Effector CD8-positive, alpha-beta T cell (primary cell): ENCODE measurements around the gene MGAT5.

Experiments
- DNase-seq: peaks from one replicate; lab custom pipeline; 2025; lab: John Stamatoyannopoulos, UW

Gene MGAT5

GRCh38 chr2:134304394-134305108 is 50.7 kb downstream of the MGAT5 start:
- no peak for DNase-seq

DNA sequence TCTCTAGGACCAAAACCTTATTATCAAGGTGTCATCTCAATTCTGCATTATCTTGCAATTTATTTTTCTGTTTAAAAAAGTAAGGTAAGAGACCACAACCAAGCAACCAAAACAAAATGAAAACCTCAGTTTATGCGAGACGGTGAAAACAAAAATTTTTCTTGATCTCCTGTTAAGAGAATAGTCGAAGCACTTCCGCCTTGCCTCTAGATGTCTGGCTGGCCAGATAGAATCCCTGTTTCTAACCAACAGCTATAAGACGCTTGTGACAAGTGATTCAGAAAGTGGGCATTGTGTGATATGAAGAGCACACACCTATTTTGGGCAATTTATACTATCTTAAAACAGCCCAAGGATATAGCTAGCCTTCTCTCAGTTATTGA is 51.2 kb downstream of the MGAT5 start:
- DNase-seq: no peak

- DNase-seq: no peak
These were observed 52.6 kb downstream of the MGAT5 start for GRCh38 chr2:134306521-134306920.

DNA sequence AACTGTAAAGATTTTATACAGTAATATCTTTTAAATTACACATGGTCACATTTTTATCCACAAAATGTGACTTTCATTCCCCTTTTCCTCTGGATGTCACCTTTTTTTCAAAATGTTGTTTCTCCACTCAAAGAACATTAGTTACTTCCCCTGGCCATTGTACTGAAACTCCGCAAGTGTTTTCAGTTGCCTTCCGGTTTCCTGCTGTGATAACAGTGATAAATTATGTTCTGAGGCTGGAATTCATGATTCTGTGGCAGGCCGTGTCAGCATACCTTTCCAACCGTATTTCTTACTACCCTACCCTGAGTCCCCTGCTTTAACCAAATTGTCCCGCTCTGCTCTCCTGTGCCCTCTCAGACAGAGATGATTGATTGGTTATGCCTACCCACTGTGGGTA is 53.5 kb downstream of the MGAT5 start:
- no peak for DNase-seq

DNA sequence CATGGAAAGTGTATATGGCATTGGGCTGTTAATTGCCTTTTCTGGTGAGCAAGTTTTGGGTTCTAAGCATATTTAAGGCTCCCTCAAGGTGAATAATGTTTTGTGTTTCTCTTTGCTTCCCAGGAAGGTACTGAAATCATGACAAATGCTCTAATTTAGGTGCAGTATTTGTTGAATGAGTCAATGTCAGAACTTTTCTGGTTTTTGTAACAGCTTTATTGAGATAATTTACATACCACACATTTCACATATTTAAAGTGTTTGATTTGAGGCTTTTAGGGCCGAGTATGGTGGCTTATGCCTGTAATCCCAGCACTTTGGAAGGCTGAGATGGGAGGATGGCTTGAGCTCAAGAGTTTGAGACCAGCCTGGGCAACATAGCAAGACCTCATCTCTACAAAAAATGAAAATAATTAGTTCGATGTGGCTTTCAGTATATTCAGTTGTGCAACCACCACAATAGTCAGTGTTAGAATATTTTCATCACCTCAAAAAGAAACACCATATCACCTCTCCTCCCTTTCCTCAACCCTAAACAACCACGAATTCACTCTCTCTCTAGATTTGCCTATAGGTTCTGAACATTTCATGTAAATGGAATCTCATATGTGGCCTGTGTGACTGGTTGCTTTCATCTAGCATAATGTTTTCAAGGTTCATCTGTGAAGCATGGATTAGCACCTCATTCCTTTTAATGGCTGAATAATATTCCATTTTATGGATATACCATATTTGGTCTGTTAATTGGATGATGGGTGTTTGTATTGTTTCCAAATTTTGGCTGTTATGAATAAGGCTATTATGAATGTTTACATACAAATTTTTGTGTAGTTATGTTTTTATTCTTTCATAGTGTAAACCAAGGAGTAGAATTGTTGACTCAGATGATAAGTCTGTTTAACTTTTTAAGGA is 54.9 kb downstream of the MGAT5 start:
- no peak for DNase-seq

DNA sequence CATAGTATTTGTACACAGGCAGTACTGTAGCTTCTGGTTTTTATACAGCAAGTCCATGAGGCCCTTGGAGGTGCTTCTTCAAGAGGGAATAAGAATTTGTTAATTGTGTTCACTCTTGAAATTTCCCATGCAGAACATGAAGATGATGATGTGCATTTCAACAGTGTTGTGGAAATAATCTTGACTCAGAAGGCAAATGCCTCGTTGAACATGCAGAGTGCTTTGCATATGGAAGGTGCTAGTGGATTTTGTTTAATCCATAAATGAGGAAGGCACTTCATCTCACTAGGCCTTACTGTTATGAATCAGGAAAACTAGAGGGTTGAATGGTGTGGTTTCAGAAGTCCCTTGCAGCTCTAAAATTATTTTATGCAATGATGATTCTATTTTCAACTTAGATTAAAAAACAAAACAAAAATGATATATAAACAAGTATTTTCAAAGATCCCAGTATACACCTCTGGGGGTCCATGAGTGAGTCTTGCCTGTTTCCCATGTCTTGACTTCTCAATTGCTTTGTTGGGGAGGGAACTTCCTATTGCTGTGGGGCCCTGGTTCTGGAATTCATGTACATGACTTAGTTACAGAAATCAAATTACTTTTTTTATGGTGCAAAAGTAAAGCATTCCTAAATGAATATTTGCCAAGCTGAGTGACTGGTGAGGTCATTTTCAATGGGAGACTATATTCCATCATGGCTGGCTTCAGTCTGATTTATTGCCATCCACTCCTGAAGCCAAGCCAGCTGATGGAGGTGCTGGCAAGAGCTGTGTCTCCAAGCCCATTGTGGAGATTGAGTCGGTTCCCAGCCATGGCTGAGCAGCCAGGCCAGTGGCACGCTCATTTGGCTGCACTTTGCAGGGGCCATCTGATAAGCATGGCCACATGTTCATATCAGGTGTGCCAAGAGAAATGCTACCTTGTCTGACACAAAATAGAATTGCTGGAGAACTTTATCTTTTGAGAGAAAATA is 56.5 kb downstream of the MGAT5 start:
- DNase-seq: no peak

DNA sequence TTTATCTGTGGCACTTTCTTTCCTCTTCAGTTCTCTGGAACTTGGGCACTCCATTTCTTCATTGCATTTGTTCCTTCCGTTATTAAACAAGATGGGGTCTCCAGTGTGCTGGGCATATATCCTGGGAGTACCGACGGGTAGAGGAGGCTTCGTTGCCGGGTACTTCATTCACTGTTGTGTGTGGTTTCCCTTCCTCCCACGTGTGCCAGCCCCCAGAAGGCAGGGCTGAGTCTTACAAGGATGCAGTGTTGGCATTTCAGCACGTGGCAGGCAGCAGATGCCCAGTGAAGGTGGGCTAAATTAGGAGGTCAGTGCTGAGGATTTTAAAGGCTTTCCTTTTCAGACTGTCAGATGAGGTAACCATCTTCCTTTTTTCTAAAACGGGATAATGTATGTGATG is 58.6 kb downstream of the MGAT5 start:
- no peak for DNase-seq

- no peak for DNase-seq
These were observed 60.3 kb downstream of the MGAT5 start for GRCh38 chr2:134314202-134314601.

DNA sequence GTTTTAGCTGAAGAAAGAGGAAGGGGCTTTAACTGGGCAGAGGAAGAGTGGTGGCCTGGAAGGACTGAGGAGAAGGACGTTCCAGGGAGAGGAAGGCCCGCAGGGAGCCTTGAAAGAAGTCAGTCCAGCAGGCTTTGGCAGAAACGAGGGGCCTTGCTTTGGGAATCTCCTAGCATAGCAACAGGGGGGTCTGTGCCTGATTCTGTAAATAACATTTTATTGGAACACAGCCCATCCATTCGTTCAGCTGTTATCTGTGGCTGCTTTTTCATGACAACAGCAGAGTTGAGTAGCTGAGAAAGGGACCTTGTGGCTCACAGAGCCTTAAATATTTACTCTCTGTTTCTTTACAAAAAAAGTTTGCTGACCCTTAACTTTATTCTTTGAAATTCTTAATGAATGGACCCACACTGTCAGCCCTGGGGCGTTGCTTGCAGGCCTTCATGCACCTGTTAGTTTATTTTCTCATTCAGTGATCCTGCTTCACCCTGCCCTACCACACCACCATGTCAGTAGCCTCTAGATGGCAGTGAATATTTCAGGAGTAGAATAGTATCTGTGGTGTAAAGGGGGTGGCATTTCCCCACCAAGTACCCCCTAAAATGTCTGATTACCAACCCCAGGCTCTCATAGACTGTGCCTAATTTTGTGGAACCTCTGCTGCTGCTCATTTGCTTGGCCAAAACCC is 61.0 kb downstream of the MGAT5 start:
- no peak for DNase-seq

DNA sequence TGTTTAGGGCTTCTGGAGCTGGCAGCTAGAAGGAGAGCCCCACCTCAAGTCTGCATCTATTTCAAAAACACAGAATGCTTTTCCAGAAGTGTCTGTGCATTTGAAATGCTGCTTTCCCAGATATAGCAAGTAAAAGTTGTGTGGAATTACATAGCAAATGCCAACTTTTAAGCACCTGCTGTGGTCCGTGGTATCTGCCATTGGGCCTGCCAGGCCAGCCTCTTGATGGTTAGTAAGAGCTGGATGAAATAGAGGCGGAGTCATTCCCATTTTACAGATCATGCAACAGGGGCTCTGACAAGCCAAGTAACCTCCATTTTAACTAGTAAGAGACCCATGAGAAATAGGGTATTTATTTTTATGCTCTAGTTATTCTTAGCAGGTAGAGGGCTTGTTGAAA is 61.6 kb downstream of the MGAT5 start:
- no peak for DNase-seq

- DNase-seq: no peak
These were observed 65.9 kb downstream of the MGAT5 start for GRCh38 chr2:134319596-134320254.

- DNase-seq: no peak
These were observed 67.1 kb downstream of the MGAT5 start for GRCh38 chr2:134320930-134321329.

DNA sequence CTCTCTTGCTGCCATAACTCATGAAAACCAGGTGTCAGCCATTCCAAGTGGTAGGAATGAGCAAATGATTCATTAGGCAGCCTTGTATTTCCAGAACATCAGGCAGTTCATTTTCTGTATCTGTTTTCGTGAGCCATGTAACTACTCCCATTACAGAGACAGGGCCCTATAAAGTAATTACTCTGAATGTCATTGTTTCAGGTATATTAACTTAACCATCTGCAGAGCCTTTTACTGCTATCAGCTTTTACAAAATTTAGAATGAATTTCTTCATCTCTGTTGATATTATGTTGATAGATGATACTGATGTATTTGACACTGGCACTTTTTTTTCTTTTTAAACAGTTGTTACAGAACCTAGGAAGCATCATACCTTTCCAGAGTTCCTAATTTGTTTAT is 69.9 kb downstream of the MGAT5 start:
- DNase-seq: no peak

- DNase-seq: no peak
These were observed 70.6 kb downstream of the MGAT5 start for GRCh38 chr2:134324430-134324829.

GRCh38 chr2:134324947-134325346 is 71.1 kb downstream of the MGAT5 start:
- DNase-seq: no peak

GRCh38 chr2:134325696-134326095 is 71.8 kb downstream of the MGAT5 start:
- no peak for DNase-seq

DNA sequence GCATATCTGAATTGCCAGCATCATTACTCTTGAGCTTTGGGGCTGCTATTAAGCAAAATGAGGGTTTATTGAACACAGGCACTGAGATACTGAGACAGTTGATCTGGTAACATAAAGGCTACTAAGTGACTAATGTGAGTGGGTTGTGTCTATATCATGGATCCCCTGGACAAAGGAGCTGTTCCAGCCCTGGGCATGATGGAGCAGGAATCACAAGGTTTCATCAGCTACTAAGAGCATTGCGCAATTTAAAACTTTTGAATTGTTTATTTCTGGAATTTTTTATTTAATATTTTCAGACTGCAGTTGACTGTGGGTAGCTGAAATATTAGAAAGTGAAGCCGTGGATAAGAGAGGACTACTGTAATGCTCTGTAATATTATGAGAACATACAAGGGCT is 73.5 kb downstream of the MGAT5 start:
- DNase-seq: no peak

DNA sequence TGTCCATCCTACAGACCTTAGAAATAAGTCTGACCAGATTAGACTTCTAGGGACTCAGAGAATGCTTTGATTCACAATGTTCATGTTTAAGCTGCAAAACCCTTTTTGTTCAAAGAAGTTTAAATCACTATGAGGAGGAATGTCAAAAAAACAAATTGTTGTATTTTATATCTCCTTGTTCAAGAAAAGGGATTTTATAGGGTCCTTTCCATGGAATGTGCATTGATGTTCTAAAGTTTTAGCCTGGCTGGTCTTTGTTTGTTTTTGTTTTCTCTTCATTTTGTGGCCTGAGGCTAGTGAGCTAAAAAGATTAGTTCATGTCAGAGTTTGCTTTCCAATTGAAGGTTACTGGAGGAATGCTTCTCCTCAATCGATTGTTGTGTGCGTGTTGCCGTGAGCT is 77.2 kb downstream of the MGAT5 start:
- DNase-seq: no peak

DNA sequence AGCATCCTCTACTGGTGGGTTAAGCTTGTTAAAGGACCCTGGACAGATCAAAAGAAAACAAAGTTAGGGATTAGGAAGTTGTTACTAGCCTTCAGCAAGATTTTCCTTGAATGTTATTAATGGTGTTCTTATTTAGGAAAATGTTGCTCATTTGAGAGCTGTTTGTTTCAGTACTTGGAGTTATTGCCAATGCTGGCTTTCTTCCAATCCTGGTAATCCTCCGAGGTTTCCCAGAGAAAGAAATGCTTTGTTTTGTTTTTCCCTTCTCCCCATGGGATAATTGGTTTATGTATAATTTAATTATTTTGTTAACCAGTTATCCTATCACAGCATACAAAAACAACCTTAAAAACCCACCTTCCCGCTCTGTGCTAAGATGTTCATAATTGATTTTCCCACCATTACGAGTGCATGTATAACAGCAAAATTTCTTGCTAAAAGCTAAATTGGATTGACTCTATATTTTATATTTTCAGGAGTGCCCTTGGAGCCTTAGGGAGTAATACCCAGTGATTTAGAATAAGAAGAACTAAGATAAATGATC is 79.8 kb downstream of the MGAT5 start:
- DNase-seq: no peak

DNA sequence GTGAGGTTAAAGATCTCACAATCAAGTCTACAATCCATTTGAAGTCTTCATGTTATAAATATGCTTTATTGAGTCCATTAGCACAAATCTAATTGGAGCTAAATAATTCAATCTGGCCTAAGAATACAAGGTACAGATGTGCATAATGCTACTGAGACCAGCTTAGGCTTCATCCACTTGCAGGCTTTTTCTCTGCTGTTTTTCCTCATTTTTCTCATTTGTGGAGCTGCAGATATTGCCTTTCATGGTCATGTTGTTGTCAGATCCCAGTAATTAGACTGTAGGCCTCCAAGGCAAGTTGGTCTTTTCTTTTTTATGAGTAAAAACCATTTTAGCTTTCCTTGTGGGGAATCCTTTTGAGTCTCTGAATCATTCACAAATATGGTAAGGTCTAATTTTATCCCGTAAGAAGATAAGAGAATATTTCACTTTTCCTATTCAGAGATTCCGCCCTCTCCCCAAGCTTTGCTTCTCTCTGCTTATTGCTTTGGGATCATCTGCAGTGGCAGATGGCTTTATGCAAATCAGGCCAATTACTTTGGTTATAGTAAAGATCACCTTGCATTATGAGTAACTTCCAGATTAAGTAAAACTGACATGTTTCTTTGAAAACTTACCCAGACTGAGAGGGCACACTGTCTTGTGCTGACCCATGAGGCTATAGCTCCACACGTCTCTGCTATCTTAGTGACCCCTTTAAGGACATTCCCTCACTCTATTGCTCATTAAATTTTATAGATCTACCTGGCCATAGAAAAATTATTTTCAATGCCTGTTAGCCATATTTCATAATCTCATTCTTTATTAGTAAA is 80.9 kb downstream of the MGAT5 start:
- DNase-seq: no peak
